Spleen (tissue), 7 donors: ENCODE measurements around the gene BIRC5.

Experiments
- POLR2A ChIP-seq, 3 donors: fragments of 450-650 bp; IDR thresholded peaks; one replicate each; pipeline ENCODE4 v1.5.1; 2017; ENCODE audit warnings: antibody characterized with exemption in 3 of 3, mild to moderate bottlenecking in 1 of 3
- POLR2AphosphoS5 ChIP-seq, 3 donors: sonication (generic); formaldehyde crosslinking; IDR thresholded peaks; one replicate each; pipeline ENCODE4 v1.5.1; 2017; ENCODE audit warnings: antibody characterized with exemption in 3 of 3
- TF ChIP-seq, protein P1 (sequence below), 11 experiments: fragments of 200-600 bp in 7 of 11; fragments of 450-650 bp in 4 of 11; sonication (generic) in 4 of 11; IDR thresholded peaks in 8 of 11; conservative IDR thresholded peaks in 3 of 11; 1 replicate in 7 of 11; 2 replicates in 4 of 11; pipeline versions ENCODE4 v1.4.0 to v1.8.0; 2016 to 2021; ENCODE audit warnings: antibody characterized with exemption in 11 of 11, inconsistent platforms in 4 of 11, mild to moderate bottlenecking in 1 of 11
- donor health status: DM: no; HTN: no; CAD: no; lungs with moderate emphysema.
- donor health status: DM: no; HTN: no; CAD: no.
- donor health status: DM: no; HTN: no; CAD: no.

DNA sequence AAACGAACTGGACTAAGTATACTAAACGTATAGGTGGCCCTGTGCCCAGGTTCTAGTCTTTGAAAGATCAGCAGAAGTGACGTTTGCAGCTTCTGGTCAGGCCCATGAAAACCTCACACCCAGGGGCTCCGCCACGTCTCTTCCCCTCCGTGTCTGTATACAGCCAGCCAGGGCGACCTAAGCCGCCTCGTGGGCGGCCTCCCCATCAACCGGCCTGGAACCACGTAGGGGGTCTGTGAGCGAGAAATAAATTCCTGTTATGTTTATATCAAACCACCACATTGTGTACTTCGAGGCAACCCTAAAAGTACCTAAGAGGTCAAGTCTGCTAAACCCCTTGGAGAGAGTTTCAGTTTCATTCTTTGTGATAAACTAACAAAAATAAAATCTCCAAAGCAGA, 34.0 kb upstream of the BIRC5 start:
- TF ChIP-seq, protein P1, sequence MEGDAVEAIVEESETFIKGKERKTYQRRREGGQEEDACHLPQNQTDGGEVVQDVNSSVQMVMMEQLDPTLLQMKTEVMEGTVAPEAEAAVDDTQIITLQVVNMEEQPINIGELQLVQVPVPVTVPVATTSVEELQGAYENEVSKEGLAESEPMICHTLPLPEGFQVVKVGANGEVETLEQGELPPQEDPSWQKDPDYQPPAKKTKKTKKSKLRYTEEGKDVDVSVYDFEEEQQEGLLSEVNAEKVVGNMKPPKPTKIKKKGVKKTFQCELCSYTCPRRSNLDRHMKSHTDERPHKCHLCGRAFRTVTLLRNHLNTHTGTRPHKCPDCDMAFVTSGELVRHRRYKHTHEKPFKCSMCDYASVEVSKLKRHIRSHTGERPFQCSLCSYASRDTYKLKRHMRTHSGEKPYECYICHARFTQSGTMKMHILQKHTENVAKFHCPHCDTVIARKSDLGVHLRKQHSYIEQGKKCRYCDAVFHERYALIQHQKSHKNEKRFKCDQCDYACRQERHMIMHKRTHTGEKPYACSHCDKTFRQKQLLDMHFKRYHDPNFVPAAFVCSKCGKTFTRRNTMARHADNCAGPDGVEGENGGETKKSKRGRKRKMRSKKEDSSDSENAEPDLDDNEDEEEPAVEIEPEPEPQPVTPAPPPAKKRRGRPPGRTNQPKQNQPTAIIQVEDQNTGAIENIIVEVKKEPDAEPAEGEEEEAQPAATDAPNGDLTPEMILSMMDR (IDR thresholded peaks at IDR 0.05 in 8 of 11, conservative IDR thresholded peaks at IDR 0.05 in 3 of 11): no peak
- TF ChIP-seq POLR2AphosphoS5 (IDR thresholded peaks at IDR 0.05) (no peak), POLR2A (IDR thresholded peaks at IDR 0.05) (no peak)
